SK-N-SH (cell line): ENCODE measurements around the gene KCNK6. TPM values are rescaled to one million over a fixed set of nuclear protein-coding genes. Genes with fewer than 3 reads are reported as not detected.

Experiments used
- CTCF ChIA-PET: fragments of 300-600, 350-600 bp; formaldehyde crosslinking; extraction: SDS; loops from one replicate; lab custom pipeline; 2021; lab: Yijun Ruan, JAX
- POLR2A ChIA-PET: fragments of 350-600 bp; sonication (Branson Sonifier 250); formaldehyde crosslinking; extraction: SDS; loops from one replicate; lab custom pipeline; 2020; ENCODE audit warnings: antibody characterized with exemption, inconsistent platforms; lab: Yijun Ruan, JAX
- DNase-seq: peaks from one replicate; pipeline ENCODE4 v3.0.0; 2012
- H2AFZ ChIP-seq: fragments of 200-600 bp; sonication (generic); 2 replicates; pipeline ENCODE4 v1.8.1; 2016; ENCODE audit warnings: antibody characterized with exemption, mild to moderate bottlenecking, low read depth
- H3F3A ChIP-seq: fragments of 200-600 bp; sonication (generic); replicated peaks from 2 replicates; pipeline ENCODE3; 2016; ENCODE audit warnings: antibody characterized with exemption, mild to moderate bottlenecking; ENCODE audit not compliant: insufficient read depth
- H3K27ac ChIP-seq, 2 experiments: fragments of 200-500 bp in 1 of 2; fragments of 200-600 bp in 1 of 2; sonication (Bioruptor generic) in 1 of 2; sonication (generic), shearing (Covaris generic) in 1 of 2; 2 replicates each; pipeline versions ENCODE4 v1.5.1 to v1.6.1; 2014 to 2016; ENCODE audit warnings: low read depth in 2 of 2, inconsistent platforms in 1 of 2, low read length in 1 of 2, mild to moderate bottlenecking in 1 of 2, mixed read lengths in 1 of 2
- H3K27me3 ChIP-seq: fragments of 200-600 bp; sonication (generic), shearing (Covaris generic); 2 replicates; pipeline ENCODE4 v1.6.1; 2016; ENCODE audit warnings: mixed run types; ENCODE audit not compliant: insufficient read depth
- H3K36me3 ChIP-seq, 2 experiments: fragments of 200-500 bp in 1 of 2; fragments of 200-600 bp in 1 of 2; sonication (Bioruptor generic) in 1 of 2; sonication (generic) in 1 of 2; replicated peaks in 1 of 2; 2 replicates each; pipeline versions ENCODE3 to v1.5.1; 2014 to 2016; ENCODE audit warnings: low read length in 1 of 2, mild to moderate bottlenecking in 1 of 2; ENCODE audit not compliant: insufficient read depth in 2 of 2, control insufficient read depth in 1 of 2
- H3K4me1 ChIP-seq, 2 experiments: fragments of 200-500 bp in 1 of 2; fragments of 200-600 bp in 1 of 2; sonication (Bioruptor generic) in 1 of 2; sonication (generic), shearing (Covaris generic) in 1 of 2; 2 replicates each; pipeline versions ENCODE4 v1.5.1 to v1.6.1; 2014 to 2016; ENCODE audit warnings: low read depth in 1 of 2, low read length in 1 of 2, mixed run types in 1 of 2; ENCODE audit not compliant: insufficient read depth in 2 of 2, control insufficient read depth in 1 of 2
- H3K4me2 ChIP-seq: fragments of 200-600 bp; sonication (generic), shearing (Covaris generic); 2 replicates; pipeline ENCODE4 v1.6.1; 2017; ENCODE audit warnings: mixed run types
- H3K4me3 ChIP-seq, 2 experiments: fragments of 200-500 bp in 1 of 2; fragments of 200-600 bp in 1 of 2; sonication (Bioruptor generic) in 1 of 2; sonication (generic), shearing (Covaris generic) in 1 of 2; 2 replicates each; pipeline versions ENCODE4 v1.5.1 to v1.8.1; 2014 to 2016; ENCODE audit warnings: low read depth in 2 of 2, inconsistent platforms in 1 of 2, low read length in 1 of 2, mild to moderate bottlenecking in 1 of 2, mixed read lengths in 1 of 2, moderate library complexity in 1 of 2
- H3K79me2 ChIP-seq: fragments of 200-600 bp; sonication (generic); 2 replicates; pipeline ENCODE4 v1.8.1; 2017; ENCODE audit warnings: mild to moderate bottlenecking; ENCODE audit not compliant: insufficient read depth
- H3K9ac ChIP-seq: fragments of 200-600 bp; sonication (generic); 2 replicates; pipeline ENCODE4 v1.6.1; 2017; ENCODE audit warnings: mixed run types
- H3K9me2 ChIP-seq: fragments of 200-600 bp; sonication (generic); 2 replicates; pipeline ENCODE4 v1.6.1; 2017; ENCODE audit warnings: mixed run types
- H3K9me3 ChIP-seq: fragments of 200-600 bp; sonication (generic); 2 replicates; pipeline ENCODE4 v1.6.1; 2017; ENCODE audit warnings: mixed run types, mild to moderate bottlenecking, moderate library complexity
- H4K20me1 ChIP-seq: fragments of 200-600 bp; sonication (generic); 2 replicates; pipeline ENCODE4 v1.6.1; 2017; ENCODE audit warnings: mild to moderate bottlenecking, mixed run types; ENCODE audit not compliant: insufficient read depth
- CHD2 ChIP-seq: fragments of 150-350 bp; IDR thresholded peaks from 2 replicates; pipeline ENCODE4 v1.6.1; 2018; ENCODE audit warnings: low read length; ENCODE audit not compliant: partially characterized antibody
- ELF1 ChIP-seq: IDR thresholded peaks from 2 replicates; pipeline ENCODE4 v1.4.0; 2012
- EZH2phosphoT487 ChIP-seq: fragments of 200-600 bp; sonication (generic); IDR thresholded peaks from 2 replicates; pipeline ENCODE4 v1.6.1; 2017; ENCODE audit warnings: low read depth, mixed run types, mild to moderate bottlenecking, antibody characterized with exemption, moderate library complexity, borderline replicate concordance
- GABPA ChIP-seq: IDR thresholded peaks from 2 replicates; pipeline ENCODE4 v1.4.0; 2012; ENCODE audit warnings: low read depth, mild to moderate bottlenecking
- MEF2A ChIP-seq: IDR thresholded peaks from 2 replicates; pipeline ENCODE4 v1.4.0; 2012; ENCODE audit warnings: low read depth, borderline replicate concordance
- NFIC ChIP-seq: IDR thresholded peaks from 2 replicates; pipeline ENCODE4 v1.4.0; 2012; ENCODE audit warnings: borderline replicate concordance
- POLR2AphosphoS5 ChIP-seq: IDR thresholded peaks from 2 replicates; pipeline ENCODE4 v1.6.1; 2012; ENCODE audit warnings: low read depth, low read length
- RAD21 ChIP-seq: IDR thresholded peaks from 2 replicates; pipeline ENCODE4 v1.6.1; 2012; ENCODE audit warnings: mild to moderate bottlenecking, low read length
- RXRA ChIP-seq: IDR thresholded peaks from 2 replicates; pipeline ENCODE4 v1.4.0; 2012; ENCODE audit warnings: low read depth, mild to moderate bottlenecking, borderline replicate concordance
- YY1 ChIP-seq: IDR thresholded peaks from 2 replicates; pipeline ENCODE4 v1.4.0; 2012; ENCODE audit warnings: low read depth, mild to moderate bottlenecking
- WGBS: methylation state at CpG from one replicate; pipeline ENCODE4 v1.1.6; 2017; ENCODE audit warnings: low lambda C conversion rate; 5-methylcytosine and 5-hydroxymethylcytosine counted together
- polyA plus RNA-seq, 3 experiments: library from polyadenylated mRNA; depleted of rRNA; stranded (reverse); fragments of >200 nt; gene quantifications; 2 replicates each; pipeline ENCODE4 v1.2.3, GENCODE V29; 2012
- TF ChIP-seq, protein P1 (sequence below): IDR thresholded peaks from 2 replicates; pipeline ENCODE4 v1.4.0; 2012; ENCODE audit warnings: low read depth
- TF ChIP-seq, protein P2 (sequence below): IDR thresholded peaks from 2 replicates; pipeline ENCODE4 v1.6.1; 2012; ENCODE audit warnings: mild to moderate bottlenecking, low read depth, low read length, moderate library complexity
- TF ChIP-seq, protein P3 (sequence below): IDR thresholded peaks from 2 replicates; pipeline ENCODE4 v1.4.0; 2012; ENCODE audit warnings: low read depth, borderline replicate concordance
- TF ChIP-seq, protein P4 (sequence below): IDR thresholded peaks from 2 replicates; pipeline ENCODE4 v1.4.0; 2012; ENCODE audit warnings: low read depth, borderline replicate concordance
- TF ChIP-seq, protein P5 (sequence below): fragments of 200-600 bp; sonication (generic); IDR thresholded peaks from 2 replicates; pipeline ENCODE4 v1.6.1; 2017; ENCODE audit warnings: antibody characterized with exemption, mild to moderate bottlenecking, moderate library complexity

KCNK6 gene
- polyA plus RNA-seq, 1 of the 3 experiments (the other 2 are of a cell fraction): 0.26 TPM

DNA sequence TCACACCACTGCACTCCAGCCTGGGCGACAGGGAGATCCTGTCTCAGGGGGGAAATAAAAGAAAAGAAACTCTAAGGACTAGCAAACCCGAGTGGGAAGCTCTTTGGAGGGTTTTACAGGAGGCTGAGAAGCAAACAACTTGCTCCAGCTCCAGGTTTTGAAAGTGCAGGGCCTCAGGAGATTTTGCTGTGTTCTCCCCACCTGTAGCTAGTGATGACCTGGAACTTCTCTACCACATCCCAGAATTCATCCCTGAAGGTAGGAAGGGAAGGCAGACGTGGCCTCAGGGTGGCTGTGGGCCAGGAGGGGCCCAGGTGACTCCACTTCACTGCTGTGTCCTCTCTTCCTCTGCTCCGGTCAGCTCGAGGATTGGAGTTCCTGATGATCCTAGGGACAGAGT lies 38.4 kb downstream of the KCNK6 start:
- 53% methylated on average over 5 of the region's 5 CpGs for WGBS
- Histone ChIP-seq H3K27me3 (peaks cover 41% of the 10 kb centered on the region), H3K79me2 (no peaks in the 10 kb centered on the region)

DNA sequence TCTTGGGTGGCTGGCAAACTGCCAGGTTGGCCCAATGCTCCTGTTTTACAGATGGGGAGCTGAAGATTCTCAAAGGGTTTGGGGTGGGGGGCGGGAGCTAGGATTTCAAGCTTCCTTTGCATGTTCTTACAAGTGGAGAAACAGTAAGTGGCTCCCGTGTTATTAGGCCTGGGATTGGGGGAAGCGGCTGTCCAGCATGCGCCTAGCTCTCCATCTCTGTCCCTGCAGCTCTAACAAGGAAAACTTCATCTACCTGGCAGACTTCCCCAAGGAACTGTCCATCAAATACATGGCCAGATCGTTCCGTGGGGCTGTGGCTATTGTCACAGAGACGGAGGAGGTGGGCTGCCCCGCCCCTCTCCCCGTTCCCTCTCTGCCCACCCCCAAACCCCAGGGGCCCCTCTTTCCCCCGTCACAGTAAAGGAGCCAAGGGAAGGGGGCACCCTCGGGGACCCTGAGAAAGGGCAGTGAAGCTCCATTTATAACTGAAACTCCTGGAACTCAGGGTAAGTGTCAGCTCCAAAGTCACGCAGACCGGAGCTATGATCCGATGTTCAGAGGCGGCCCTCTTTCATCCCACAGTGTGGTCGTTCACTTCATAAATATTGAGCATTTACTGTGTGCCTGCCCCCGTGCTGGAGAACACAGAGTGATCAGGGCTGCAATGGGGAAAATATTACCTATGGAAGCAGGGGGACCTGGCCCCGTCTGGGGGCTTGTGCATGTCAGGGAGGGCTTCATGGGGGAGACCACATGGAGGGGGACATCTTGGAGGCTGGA lies 39.8 kb downstream of the KCNK6 start:
- no peaks in the 10 kb centered on the region for H4K20me1 ChIP-seq
- no peaks in the 10 kb centered on the region for H3K9me3 ChIP-seq
- no peak overlapping the region for H3K4me3 ChIP-seq
- H3K4me1 ChIP-seq: peaks cover 0 to 10% of the 10 kb centered on the region in 2 experiments; a peak in 1 of 4 replicates
- ChIA-PET CTCF (interaction anchor here (0.9 to 2.4 kb wide), 3 partner anchors 23 to 457 kb away, joined by 4 to 6 read pairs (median 4); partner anchors contain the start of gene CATSPERG), POLR2A (interaction anchor here (2.1 kb wide), 1 partner anchor 29 kb away, joined by 7 read pairs; the partner anchor contains the start of genes GGN and SPRED3)
- 18% methylated on average over 14 of the region's 18 CpGs for WGBS
- H3K9ac ChIP-seq: no peak overlapping the region
- H3K27ac ChIP-seq: no peak overlapping the region
- no peak for DNase-seq
- peaks cover 41% of the 10 kb centered on the region for H3K27me3 ChIP-seq
- no peak overlapping the region for H2AFZ ChIP-seq
- H3K36me3 ChIP-seq: no peaks in the 10 kb centered on the region
- no peaks in the 10 kb centered on the region for H3K79me2 ChIP-seq
- no peak overlapping the region for H3K4me2 ChIP-seq
- no peaks in the 10 kb centered on the region for H3K9me2 ChIP-seq
- H3F3A ChIP-seq: peaks cover 6% of the 10 kb centered on the region
- TF ChIP-seq GABPA (no peak), RAD21 (no peak), CHD2 (no peak), EZH2phosphoT487 (no peak), YY1 (no peak), RXRA (no peak), ELF1 (no peak), POLR2AphosphoS5 (no peak)
- TF ChIP-seq, protein P1, sequence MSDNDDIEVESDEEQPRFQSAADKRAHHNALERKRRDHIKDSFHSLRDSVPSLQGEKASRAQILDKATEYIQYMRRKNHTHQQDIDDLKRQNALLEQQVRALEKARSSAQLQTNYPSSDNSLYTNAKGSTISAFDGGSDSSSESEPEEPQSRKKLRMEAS: no peak
- TF ChIP-seq, protein P2, sequence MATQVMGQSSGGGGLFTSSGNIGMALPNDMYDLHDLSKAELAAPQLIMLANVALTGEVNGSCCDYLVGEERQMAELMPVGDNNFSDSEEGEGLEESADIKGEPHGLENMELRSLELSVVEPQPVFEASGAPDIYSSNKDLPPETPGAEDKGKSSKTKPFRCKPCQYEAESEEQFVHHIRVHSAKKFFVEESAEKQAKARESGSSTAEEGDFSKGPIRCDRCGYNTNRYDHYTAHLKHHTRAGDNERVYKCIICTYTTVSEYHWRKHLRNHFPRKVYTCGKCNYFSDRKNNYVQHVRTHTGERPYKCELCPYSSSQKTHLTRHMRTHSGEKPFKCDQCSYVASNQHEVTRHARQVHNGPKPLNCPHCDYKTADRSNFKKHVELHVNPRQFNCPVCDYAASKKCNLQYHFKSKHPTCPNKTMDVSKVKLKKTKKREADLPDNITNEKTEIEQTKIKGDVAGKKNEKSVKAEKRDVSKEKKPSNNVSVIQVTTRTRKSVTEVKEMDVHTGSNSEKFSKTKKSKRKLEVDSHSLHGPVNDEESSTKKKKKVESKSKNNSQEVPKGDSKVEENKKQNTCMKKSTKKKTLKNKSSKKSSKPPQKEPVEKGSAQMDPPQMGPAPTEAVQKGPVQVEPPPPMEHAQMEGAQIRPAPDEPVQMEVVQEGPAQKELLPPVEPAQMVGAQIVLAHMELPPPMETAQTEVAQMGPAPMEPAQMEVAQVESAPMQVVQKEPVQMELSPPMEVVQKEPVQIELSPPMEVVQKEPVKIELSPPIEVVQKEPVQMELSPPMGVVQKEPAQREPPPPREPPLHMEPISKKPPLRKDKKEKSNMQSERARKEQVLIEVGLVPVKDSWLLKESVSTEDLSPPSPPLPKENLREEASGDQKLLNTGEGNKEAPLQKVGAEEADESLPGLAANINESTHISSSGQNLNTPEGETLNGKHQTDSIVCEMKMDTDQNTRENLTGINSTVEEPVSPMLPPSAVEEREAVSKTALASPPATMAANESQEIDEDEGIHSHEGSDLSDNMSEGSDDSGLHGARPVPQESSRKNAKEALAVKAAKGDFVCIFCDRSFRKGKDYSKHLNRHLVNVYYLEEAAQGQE: no peak
- TF ChIP-seq, protein P3, sequence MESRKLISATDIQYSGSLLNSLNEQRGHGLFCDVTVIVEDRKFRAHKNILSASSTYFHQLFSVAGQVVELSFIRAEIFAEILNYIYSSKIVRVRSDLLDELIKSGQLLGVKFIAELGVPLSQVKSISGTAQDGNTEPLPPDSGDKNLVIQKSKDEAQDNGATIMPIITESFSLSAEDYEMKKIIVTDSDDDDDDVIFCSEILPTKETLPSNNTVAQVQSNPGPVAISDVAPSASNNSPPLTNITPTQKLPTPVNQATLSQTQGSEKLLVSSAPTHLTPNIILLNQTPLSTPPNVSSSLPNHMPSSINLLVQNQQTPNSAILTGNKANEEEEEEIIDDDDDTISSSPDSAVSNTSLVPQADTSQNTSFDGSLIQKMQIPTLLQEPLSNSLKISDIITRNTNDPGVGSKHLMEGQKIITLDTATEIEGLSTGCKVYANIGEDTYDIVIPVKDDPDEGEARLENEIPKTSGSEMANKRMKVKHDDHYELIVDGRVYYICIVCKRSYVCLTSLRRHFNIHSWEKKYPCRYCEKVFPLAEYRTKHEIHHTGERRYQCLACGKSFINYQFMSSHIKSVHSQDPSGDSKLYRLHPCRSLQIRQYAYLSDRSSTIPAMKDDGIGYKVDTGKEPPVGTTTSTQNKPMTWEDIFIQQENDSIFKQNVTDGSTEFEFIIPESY: no peak
- TF ChIP-seq, protein P4, sequence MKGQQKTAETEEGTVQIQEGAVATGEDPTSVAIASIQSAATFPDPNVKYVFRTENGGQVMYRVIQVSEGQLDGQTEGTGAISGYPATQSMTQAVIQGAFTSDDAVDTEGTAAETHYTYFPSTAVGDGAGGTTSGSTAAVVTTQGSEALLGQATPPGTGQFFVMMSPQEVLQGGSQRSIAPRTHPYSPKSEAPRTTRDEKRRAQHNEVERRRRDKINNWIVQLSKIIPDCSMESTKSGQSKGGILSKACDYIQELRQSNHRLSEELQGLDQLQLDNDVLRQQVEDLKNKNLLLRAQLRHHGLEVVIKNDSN: no peak

More for the DNA sequence above, 38.4 kb downstream of the KCNK6 start:
- peaks cover 0 to 10% of the 10 kb centered on the region in 2 experiments; a peak in 1 of 4 replicates for H3K4me1 ChIP-seq
- H2AFZ ChIP-seq: no peak overlapping the region
- H3K9me2 ChIP-seq: no peaks in the 10 kb centered on the region
- no peaks in the 10 kb centered on the region for H4K20me1 ChIP-seq
- ChIA-PET CTCF (interaction anchor here (1.7 to 2.4 kb wide), 2 partner anchors 22 to 460 kb away, joined by 4 to 6 read pairs; partner anchors contain the start of gene CATSPERG), POLR2A (interaction anchor here (1.4 kb wide), 1 partner anchor 16 kb away, joined by 4 read pairs; the partner anchor contains the start of gene PSMD8)
- no peak overlapping the region for H3K9ac ChIP-seq
- peaks cover 6% of the 10 kb centered on the region for H3F3A ChIP-seq
- H3K27ac ChIP-seq: no peak overlapping the region
- no peak overlapping the region for H3K4me3 ChIP-seq
- no peaks in the 10 kb centered on the region for H3K9me3 ChIP-seq
- no peak for TF ChIP-seq EZH2phosphoT487
- TF ChIP-seq POLR2AphosphoS5: no peak
- TF ChIP-seq RXRA: no peak
- TF ChIP-seq NFIC: no peak
- TF ChIP-seq, protein P5, sequence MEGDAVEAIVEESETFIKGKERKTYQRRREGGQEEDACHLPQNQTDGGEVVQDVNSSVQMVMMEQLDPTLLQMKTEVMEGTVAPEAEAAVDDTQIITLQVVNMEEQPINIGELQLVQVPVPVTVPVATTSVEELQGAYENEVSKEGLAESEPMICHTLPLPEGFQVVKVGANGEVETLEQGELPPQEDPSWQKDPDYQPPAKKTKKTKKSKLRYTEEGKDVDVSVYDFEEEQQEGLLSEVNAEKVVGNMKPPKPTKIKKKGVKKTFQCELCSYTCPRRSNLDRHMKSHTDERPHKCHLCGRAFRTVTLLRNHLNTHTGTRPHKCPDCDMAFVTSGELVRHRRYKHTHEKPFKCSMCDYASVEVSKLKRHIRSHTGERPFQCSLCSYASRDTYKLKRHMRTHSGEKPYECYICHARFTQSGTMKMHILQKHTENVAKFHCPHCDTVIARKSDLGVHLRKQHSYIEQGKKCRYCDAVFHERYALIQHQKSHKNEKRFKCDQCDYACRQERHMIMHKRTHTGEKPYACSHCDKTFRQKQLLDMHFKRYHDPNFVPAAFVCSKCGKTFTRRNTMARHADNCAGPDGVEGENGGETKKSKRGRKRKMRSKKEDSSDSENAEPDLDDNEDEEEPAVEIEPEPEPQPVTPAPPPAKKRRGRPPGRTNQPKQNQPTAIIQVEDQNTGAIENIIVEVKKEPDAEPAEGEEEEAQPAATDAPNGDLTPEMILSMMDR: no peak
- no peak for TF ChIP-seq RAD21
- TF ChIP-seq MEF2A: no peak
- no peak for DNase-seq
- H3K36me3 ChIP-seq: no peaks in the 10 kb centered on the region
- no peak overlapping the region for H3K4me2 ChIP-seq
